GM12878 (cell line): ENCODE results near the gene C1QL1.

Source experiments
- BHLHE40 ChIP-seq, 2 experiments: fragments of 450-650 bp in 1 of 2; IDR thresholded peaks; 2 replicates each; pipeline ENCODE4 v1.6.1; 2011 to 2017; ENCODE audit warnings: low read depth in 2 of 2, borderline replicate concordance in 1 of 2, improper control_type of control experiment in 1 of 2, low read length in 1 of 2, mild to moderate bottlenecking in 1 of 2
- CHD2 ChIP-seq: IDR thresholded peaks from 2 replicates; pipeline ENCODE4 v1.6.1; 2011; ENCODE audit warnings: low read depth, low read length, improper control_type of control experiment, borderline replicate concordance
- CREM ChIP-seq: IDR thresholded peaks from 2 replicates; pipeline ENCODE4 v1.6.1; 2014; ENCODE audit warnings: antibody characterized with exemption, low read depth
- EED ChIP-seq: sonication (generic); IDR thresholded peaks from 2 replicates; pipeline ENCODE4 v1.6.1; 2016; ENCODE audit warnings: antibody characterized with exemption, low read depth
- EGR1 ChIP-seq, 2 experiments: IDR thresholded peaks; 1 replicate in 1 of 2; 2 replicates in 1 of 2; pipeline ENCODE4 v1.6.1; 2011 to 2012; ENCODE audit warnings: low read depth in 2 of 2, low read length in 2 of 2, borderline replicate concordance in 1 of 2, mild to moderate bottlenecking in 1 of 2, moderate library complexity in 1 of 2
- ETV6 ChIP-seq, 2 experiments: fragments of 450-650 bp in 1 of 2; IDR thresholded peaks in 1 of 2; conservative IDR thresholded peaks in 1 of 2; 2 replicates each; pipeline ENCODE4 v1.6.1; 2014; ENCODE audit warnings: antibody characterized with exemption in 1 of 2, borderline replicate concordance in 1 of 2, low read depth in 1 of 2, mild to moderate bottlenecking in 1 of 2, moderate library complexity in 1 of 2
- IRF4 ChIP-seq: IDR thresholded peaks from 2 replicates; pipeline ENCODE4 v1.6.1; 2011; ENCODE audit warnings: low read depth, low read length
- MAX ChIP-seq: IDR thresholded peaks from 2 replicates; pipeline ENCODE4 v1.6.1; 2012; ENCODE audit warnings: low read depth, low read length, improper control_type of control experiment
- POLR2A ChIP-seq: IDR thresholded peaks from 2 replicates; pipeline ENCODE4 v1.6.1; 2011; ENCODE audit warnings: low read depth, mild to moderate bottlenecking, low read length
- SUPT20H ChIP-seq: IDR thresholded peaks from 2 replicates; pipeline ENCODE4 v1.6.1; 2011; ENCODE audit warnings: low read depth, mild to moderate bottlenecking, low read length, moderate library complexity, borderline replicate concordance; ENCODE audit not compliant: control insufficient read depth
- YY1 ChIP-seq: IDR thresholded peaks from 2 replicates; pipeline ENCODE4 v1.6.1; 2011; ENCODE audit warnings: low read depth, mild to moderate bottlenecking, low read length
- ZBTB33 ChIP-seq: fragments of 450-650 bp; IDR thresholded peaks from 2 replicates; pipeline ENCODE4 v1.6.1; 2017; ENCODE audit warnings: mild to moderate bottlenecking
- ZNF274 ChIP-seq: IDR thresholded peaks from one replicate; pipeline ENCODE4 v1.8.0; 2011; ENCODE audit not compliant: insufficient read length, insufficient read depth

GRCh38 chr17:44920565-44920940 is 47.5 kb downstream of the C1QL1 start:
- TF ChIP-seq ZBTB33 (no peak), BHLHE40 (IDR thresholded peaks at IDR 0.05; ENCODE audit: borderline replicate concordance in 1 of 2, low read depth in 2 of 2, low read length in 1 of 2) (no peak), POLR2A (no peak), ZNF274 (no peak), SUPT20H (no peak), EGR1 (IDR thresholded peaks at IDR 0.05; ENCODE audit: borderline replicate concordance in 1 of 2, low read depth in 2 of 2, low read length in 2 of 2) (no peak), YY1 (no peak), IRF4 (no peak), MAX (no peak), CHD2 (no peak; the same call in 1 of the 2 replicates), EED (no peak), CREM (no peak), ETV6 (conservative IDR thresholded peaks at IDR 0.05 in 1 of 2, IDR thresholded peaks at IDR 0.05 in 1 of 2; ENCODE audit: borderline replicate concordance in 1 of 2, low read depth in 1 of 2) (no peak)
